SK-N-SH (cell line): Measurements from ENCODE around the gene VSIG2. TPM values are rescaled to one million over a fixed set of nuclear protein-coding genes. Genes with fewer than 3 reads are reported as not detected.
A peak's percentile ranks its signal among the peaks of the same experiment; 100 is the strongest.

Experiments
- CTCF ChIA-PET: fragments of 300-600, 350-600 bp; formaldehyde crosslinking; extraction: SDS; loops from one replicate; lab custom pipeline; 2021; lab: Yijun Ruan, JAX
- POLR2A ChIA-PET: fragments of 350-600 bp; sonication (Branson Sonifier 250); formaldehyde crosslinking; extraction: SDS; loops from one replicate; lab custom pipeline; 2020; ENCODE audit warnings: antibody characterized with exemption, inconsistent platforms; lab: Yijun Ruan, JAX
- DNase-seq: peaks from one replicate; pipeline ENCODE4 v3.0.0; 2012
- H2AFZ ChIP-seq: fragments of 200-600 bp; sonication (generic); 2 replicates; pipeline ENCODE4 v1.8.1; 2016; ENCODE audit warnings: antibody characterized with exemption, mild to moderate bottlenecking, low read depth
- H3F3A ChIP-seq: fragments of 200-600 bp; sonication (generic); replicated peaks from 2 replicates; pipeline ENCODE3; 2016; ENCODE audit warnings: antibody characterized with exemption, mild to moderate bottlenecking; ENCODE audit not compliant: insufficient read depth
- H3K27ac ChIP-seq, 2 experiments: fragments of 200-500 bp in 1 of 2; fragments of 200-600 bp in 1 of 2; sonication (Bioruptor generic) in 1 of 2; sonication (generic), shearing (Covaris generic) in 1 of 2; 2 replicates each; pipeline versions ENCODE4 v1.5.1 to v1.6.1; 2014 to 2016; ENCODE audit warnings: low read depth in 2 of 2, inconsistent platforms in 1 of 2, low read length in 1 of 2, mild to moderate bottlenecking in 1 of 2, mixed read lengths in 1 of 2
- H3K27me3 ChIP-seq: fragments of 200-600 bp; sonication (generic), shearing (Covaris generic); 2 replicates; pipeline ENCODE4 v1.6.1; 2016; ENCODE audit warnings: mixed run types; ENCODE audit not compliant: insufficient read depth
- H3K36me3 ChIP-seq, 2 experiments: fragments of 200-500 bp in 1 of 2; fragments of 200-600 bp in 1 of 2; sonication (Bioruptor generic) in 1 of 2; sonication (generic) in 1 of 2; replicated peaks in 1 of 2; 2 replicates each; pipeline versions ENCODE3 to v1.5.1; 2014 to 2016; ENCODE audit warnings: low read length in 1 of 2, mild to moderate bottlenecking in 1 of 2; ENCODE audit not compliant: insufficient read depth in 2 of 2, control insufficient read depth in 1 of 2
- H3K4me1 ChIP-seq, 2 experiments: fragments of 200-500 bp in 1 of 2; fragments of 200-600 bp in 1 of 2; sonication (Bioruptor generic) in 1 of 2; sonication (generic), shearing (Covaris generic) in 1 of 2; 2 replicates each; pipeline versions ENCODE4 v1.5.1 to v1.6.1; 2014 to 2016; ENCODE audit warnings: low read depth in 1 of 2, low read length in 1 of 2, mixed run types in 1 of 2; ENCODE audit not compliant: insufficient read depth in 2 of 2, control insufficient read depth in 1 of 2
- H3K4me2 ChIP-seq: fragments of 200-600 bp; sonication (generic), shearing (Covaris generic); 2 replicates; pipeline ENCODE4 v1.6.1; 2017; ENCODE audit warnings: mixed run types
- H3K4me3 ChIP-seq, 2 experiments: fragments of 200-500 bp in 1 of 2; fragments of 200-600 bp in 1 of 2; sonication (Bioruptor generic) in 1 of 2; sonication (generic), shearing (Covaris generic) in 1 of 2; 2 replicates each; pipeline versions ENCODE4 v1.5.1 to v1.8.1; 2014 to 2016; ENCODE audit warnings: low read depth in 2 of 2, inconsistent platforms in 1 of 2, low read length in 1 of 2, mild to moderate bottlenecking in 1 of 2, mixed read lengths in 1 of 2, moderate library complexity in 1 of 2
- H3K79me2 ChIP-seq: fragments of 200-600 bp; sonication (generic); 2 replicates; pipeline ENCODE4 v1.8.1; 2017; ENCODE audit warnings: mild to moderate bottlenecking; ENCODE audit not compliant: insufficient read depth
- H3K9ac ChIP-seq: fragments of 200-600 bp; sonication (generic); 2 replicates; pipeline ENCODE4 v1.6.1; 2017; ENCODE audit warnings: mixed run types
- H3K9me2 ChIP-seq: fragments of 200-600 bp; sonication (generic); 2 replicates; pipeline ENCODE4 v1.6.1; 2017; ENCODE audit warnings: mixed run types
- H3K9me3 ChIP-seq: fragments of 200-600 bp; sonication (generic); 2 replicates; pipeline ENCODE4 v1.6.1; 2017; ENCODE audit warnings: mixed run types, mild to moderate bottlenecking, moderate library complexity
- H4K20me1 ChIP-seq: fragments of 200-600 bp; sonication (generic); 2 replicates; pipeline ENCODE4 v1.6.1; 2017; ENCODE audit warnings: mild to moderate bottlenecking, mixed run types; ENCODE audit not compliant: insufficient read depth
- CHD2 ChIP-seq: fragments of 150-350 bp; IDR thresholded peaks from 2 replicates; pipeline ENCODE4 v1.6.1; 2018; ENCODE audit warnings: low read length; ENCODE audit not compliant: partially characterized antibody
- EZH2phosphoT487 ChIP-seq: fragments of 200-600 bp; sonication (generic); IDR thresholded peaks from 2 replicates; pipeline ENCODE4 v1.6.1; 2017; ENCODE audit warnings: low read depth, mixed run types, mild to moderate bottlenecking, antibody characterized with exemption, moderate library complexity, borderline replicate concordance
- FOSL2 ChIP-seq: IDR thresholded peaks from 2 replicates; pipeline ENCODE4 v1.4.0; 2012; ENCODE audit warnings: low read depth, mild to moderate bottlenecking, moderate library complexity, borderline replicate concordance
- FOXJ3 ChIP-seq: sonication (generic); formaldehyde crosslinking; IDR thresholded peaks from 2 replicates; pipeline ENCODE4 v1.5.1; 2020; ENCODE audit warnings: mild to moderate bottlenecking, missing genetic modification reagents
- FOXM1 ChIP-seq: IDR thresholded peaks from 2 replicates; pipeline ENCODE4 v1.4.0; 2012; ENCODE audit warnings: low read depth, mild to moderate bottlenecking
- IRF3 ChIP-seq: fragments of 150-350 bp; IDR thresholded peaks from 2 replicates; pipeline ENCODE4 v1.6.1; 2016; ENCODE audit warnings: mild to moderate bottlenecking, low read depth, low read length
- JUND ChIP-seq: IDR thresholded peaks from 2 replicates; pipeline ENCODE4 v1.4.0; 2012
- MXI1 ChIP-seq: IDR thresholded peaks from 2 replicates; pipeline ENCODE4 v1.6.1; 2012; ENCODE audit warnings: mild to moderate bottlenecking, low read depth, low read length, improper control_type of control experiment
- RAD21 ChIP-seq: IDR thresholded peaks from 2 replicates; pipeline ENCODE4 v1.6.1; 2012; ENCODE audit warnings: mild to moderate bottlenecking, low read length
- RXRA ChIP-seq: IDR thresholded peaks from 2 replicates; pipeline ENCODE4 v1.4.0; 2012; ENCODE audit warnings: low read depth, mild to moderate bottlenecking, borderline replicate concordance
- SMC3 ChIP-seq: IDR thresholded peaks from 2 replicates; pipeline ENCODE4 v1.6.1; 2012; ENCODE audit warnings: low read depth, low read length, improper control_type of control experiment
- TEAD4 ChIP-seq: IDR thresholded peaks from 2 replicates; pipeline ENCODE4 v1.4.0; 2012; ENCODE audit warnings: mild to moderate bottlenecking, borderline replicate concordance; ENCODE audit not compliant: insufficient read depth
- WGBS: methylation state at CpG from one replicate; pipeline ENCODE4 v1.1.6; 2017; ENCODE audit warnings: low lambda C conversion rate; 5-methylcytosine and 5-hydroxymethylcytosine counted together
- polyA plus RNA-seq, 3 experiments: library from polyadenylated mRNA; depleted of rRNA; stranded (reverse); fragments of >200 nt; gene quantifications; 2 replicates each; pipeline ENCODE4 v1.2.3, GENCODE V29; 2012
- TF ChIP-seq, protein P1 (sequence below): fragments of 150-350 bp; IDR thresholded peaks from 2 replicates; pipeline ENCODE4 v1.6.1; 2017; ENCODE audit warnings: antibody characterized with exemption, low read length, low read depth, borderline replicate concordance
- TF ChIP-seq, protein P2 (sequence below): IDR thresholded peaks from 2 replicates; pipeline ENCODE4 v1.4.0; 2012; ENCODE audit warnings: low read depth, borderline replicate concordance
- TF ChIP-seq, protein P3 (sequence below): fragments of 200-600 bp; sonication (generic); IDR thresholded peaks from 2 replicates; pipeline ENCODE4 v1.6.1; 2017; ENCODE audit warnings: antibody characterized with exemption, mild to moderate bottlenecking, moderate library complexity
- TF ChIP-seq, protein P4 (sequence below): IDR thresholded peaks from 2 replicates; pipeline ENCODE4 v1.6.1; 2012; ENCODE audit warnings: mild to moderate bottlenecking, low read depth, low read length, moderate library complexity

Gene VSIG2
- polyA plus RNA-seq, 1 of the 3 experiments (the other 2 are of a cell fraction), result not detected

DNA sequence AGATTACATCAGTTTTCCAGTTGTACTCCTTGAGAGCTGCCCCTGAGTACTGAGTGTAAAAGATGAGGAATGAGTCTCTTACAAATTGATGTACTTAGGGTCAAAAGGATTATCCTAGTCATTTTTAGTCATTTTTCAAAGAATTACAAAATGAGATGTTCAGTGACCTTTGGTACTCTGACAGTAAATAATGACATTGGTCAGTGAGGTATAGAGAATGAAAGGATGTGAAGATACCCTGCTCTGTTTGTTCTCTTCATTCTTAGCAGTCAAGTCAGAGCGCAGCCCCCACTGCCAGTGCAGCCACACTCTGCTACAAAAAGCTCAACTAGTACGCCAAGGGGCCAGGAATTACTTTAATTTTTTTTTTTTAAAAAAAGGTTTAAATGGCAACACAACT is 14.1 kb upstream of the VSIG2 start:
- Histone ChIP-seq H3K27ac (no peak overlapping the region), H3K79me2 (peaks cover 4% of the 10 kb centered on the region; the same call in 1 of the 2 replicates), H2AFZ (no peak overlapping the region), H4K20me1 (peaks cover 5% of the 10 kb centered on the region; the same call in 1 of the 2 replicates), H3K4me2 (no peak overlapping the region), H3K9ac (no peak overlapping the region), H3F3A (peaks cover 21% of the 10 kb centered on the region), H3K27me3 (no peaks in the 10 kb centered on the region), H3K9me3 (no peaks in the 10 kb centered on the region), H3K9me2 (no peaks in the 10 kb centered on the region), H3K4me1 (peaks cover 7 to 13% of the 10 kb centered on the region in 2 experiments; a peak in 2 of 4 replicates), H3K4me3 (no peak overlapping the region), H3K36me3 (peaks cover 38 to 51% of the 10 kb centered on the region in 2 experiments)
- WGBS, result 91% methylated on average over 2 of the region's 2 CpGs
- no peak for DNase-seq
- POLR2A ChIA-PET, result interaction anchor here (0.6 kb wide), 1 partner anchor 35 kb away, joined by 5 read pairs; no protein-coding TSS in a partner anchor
- CTCF ChIA-PET, result interaction anchor here (0.6 to 8.0 kb wide), 8 partner anchors 9 to 214 kb away, joined by 3 to 62 read pairs (median 7); no protein-coding TSS in a partner anchor
- TF ChIP-seq MXI1 (no peak), JUND (no peak), TEAD4 (no peak)
- TF ChIP-seq, protein P1, sequence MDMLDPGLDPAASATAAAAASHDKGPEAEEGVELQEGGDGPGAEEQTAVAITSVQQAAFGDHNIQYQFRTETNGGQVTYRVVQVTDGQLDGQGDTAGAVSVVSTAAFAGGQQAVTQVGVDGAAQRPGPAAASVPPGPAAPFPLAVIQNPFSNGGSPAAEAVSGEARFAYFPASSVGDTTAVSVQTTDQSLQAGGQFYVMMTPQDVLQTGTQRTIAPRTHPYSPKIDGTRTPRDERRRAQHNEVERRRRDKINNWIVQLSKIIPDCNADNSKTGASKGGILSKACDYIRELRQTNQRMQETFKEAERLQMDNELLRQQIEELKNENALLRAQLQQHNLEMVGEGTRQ, result no peak

DNA sequence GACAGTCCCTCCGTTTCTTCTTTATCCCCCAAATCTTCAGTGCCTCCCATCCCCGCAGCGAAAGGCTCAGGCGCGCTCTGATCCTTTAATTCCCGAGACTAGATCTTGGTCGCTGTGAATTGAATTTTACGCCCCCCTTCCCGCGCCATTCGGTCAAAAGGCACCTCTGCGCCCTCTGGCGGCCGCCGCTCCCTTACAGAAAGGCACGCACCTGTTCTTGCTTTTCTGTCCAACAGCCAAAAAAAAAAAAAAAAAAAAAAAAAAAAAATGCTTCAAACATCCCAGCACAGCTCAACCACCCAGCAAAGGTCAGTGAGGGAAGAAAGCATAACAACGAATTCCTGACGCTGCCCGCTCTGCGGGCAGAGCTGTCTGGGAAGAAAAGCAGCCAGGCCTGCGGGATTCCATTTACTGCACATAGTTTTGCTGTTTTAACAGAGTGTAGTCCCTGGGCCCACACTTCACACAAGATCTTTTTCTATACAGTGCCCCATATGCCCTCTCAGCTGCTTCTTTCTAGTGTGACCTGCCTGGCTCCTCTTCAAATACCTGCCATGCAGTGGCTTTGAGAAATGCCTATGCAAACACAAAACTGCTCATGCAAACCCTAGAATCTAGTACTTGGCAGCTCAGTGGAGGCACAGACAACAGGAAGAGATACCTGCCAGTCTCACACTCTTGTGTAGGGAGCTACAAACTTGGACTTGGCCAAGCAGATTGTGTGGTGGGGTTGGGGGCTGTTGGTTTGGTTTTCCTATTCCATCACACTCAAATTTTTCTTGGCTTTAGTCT is 11.3 kb upstream of the VSIG2 start:
- Histone ChIP-seq H3K9me2 (no peaks in the 10 kb centered on the region), H3K27me3 (no peaks in the 10 kb centered on the region), H3K4me3 (peak overlapping the region; percentile 43), H3K9ac (no peak overlapping the region), H3K79me2 (peaks cover 4% of the 10 kb centered on the region; the same call in 1 of the 2 replicates), H3K27ac (no peak overlapping the region), H4K20me1 (peaks cover 5% of the 10 kb centered on the region; the same call in 1 of the 2 replicates), H3K4me2 (peak overlapping the region; percentile 72), H3K36me3 (peaks cover 28 to 36% of the 10 kb centered on the region in 2 experiments), H2AFZ (no peak overlapping the region), H3F3A (peaks cover 7% of the 10 kb centered on the region), H3K9me3 (no peaks in the 10 kb centered on the region), H3K4me1 (peaks cover 0 to 13% of the 10 kb centered on the region in 2 experiments; a peak in 2 of 4 replicates)
- 12% methylated on average over 21 of the region's 21 CpGs for WGBS
- CTCF ChIA-PET, result interaction anchor here (0.6 to 8.0 kb wide), 36 partner anchors 11 to 136 kb away, joined by 3 to 62 read pairs (median 5); partner anchors contain the start of genes MSANTD2, NRGN, ROBO3 and VSIG2
- peak; percentile 81 for DNase-seq
- POLR2A ChIA-PET, result interaction anchor here (0.6 to 0.8 kb wide), 2 partner anchors 9 to 36 kb away, joined by 3 read pairs; no protein-coding TSS in a partner anchor
- TF ChIP-seq, protein P2, sequence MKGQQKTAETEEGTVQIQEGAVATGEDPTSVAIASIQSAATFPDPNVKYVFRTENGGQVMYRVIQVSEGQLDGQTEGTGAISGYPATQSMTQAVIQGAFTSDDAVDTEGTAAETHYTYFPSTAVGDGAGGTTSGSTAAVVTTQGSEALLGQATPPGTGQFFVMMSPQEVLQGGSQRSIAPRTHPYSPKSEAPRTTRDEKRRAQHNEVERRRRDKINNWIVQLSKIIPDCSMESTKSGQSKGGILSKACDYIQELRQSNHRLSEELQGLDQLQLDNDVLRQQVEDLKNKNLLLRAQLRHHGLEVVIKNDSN, result no peak
- TF ChIP-seq FOSL2 (no peak), SMC3 (peak; percentile 79), MXI1 (peak; percentile 38; the same call in 1 of the 2 replicates), IRF3 (no peak), EZH2phosphoT487 (no peak), FOXM1 (no peak), RAD21 (peak; percentile 68), FOXJ3 (CRISPR knock-in tag) (no peak), RXRA (no peak), CHD2 (peak; percentile 30)
- TF ChIP-seq, protein P3, sequence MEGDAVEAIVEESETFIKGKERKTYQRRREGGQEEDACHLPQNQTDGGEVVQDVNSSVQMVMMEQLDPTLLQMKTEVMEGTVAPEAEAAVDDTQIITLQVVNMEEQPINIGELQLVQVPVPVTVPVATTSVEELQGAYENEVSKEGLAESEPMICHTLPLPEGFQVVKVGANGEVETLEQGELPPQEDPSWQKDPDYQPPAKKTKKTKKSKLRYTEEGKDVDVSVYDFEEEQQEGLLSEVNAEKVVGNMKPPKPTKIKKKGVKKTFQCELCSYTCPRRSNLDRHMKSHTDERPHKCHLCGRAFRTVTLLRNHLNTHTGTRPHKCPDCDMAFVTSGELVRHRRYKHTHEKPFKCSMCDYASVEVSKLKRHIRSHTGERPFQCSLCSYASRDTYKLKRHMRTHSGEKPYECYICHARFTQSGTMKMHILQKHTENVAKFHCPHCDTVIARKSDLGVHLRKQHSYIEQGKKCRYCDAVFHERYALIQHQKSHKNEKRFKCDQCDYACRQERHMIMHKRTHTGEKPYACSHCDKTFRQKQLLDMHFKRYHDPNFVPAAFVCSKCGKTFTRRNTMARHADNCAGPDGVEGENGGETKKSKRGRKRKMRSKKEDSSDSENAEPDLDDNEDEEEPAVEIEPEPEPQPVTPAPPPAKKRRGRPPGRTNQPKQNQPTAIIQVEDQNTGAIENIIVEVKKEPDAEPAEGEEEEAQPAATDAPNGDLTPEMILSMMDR, result peak; percentile 77
- TF ChIP-seq, protein P4, sequence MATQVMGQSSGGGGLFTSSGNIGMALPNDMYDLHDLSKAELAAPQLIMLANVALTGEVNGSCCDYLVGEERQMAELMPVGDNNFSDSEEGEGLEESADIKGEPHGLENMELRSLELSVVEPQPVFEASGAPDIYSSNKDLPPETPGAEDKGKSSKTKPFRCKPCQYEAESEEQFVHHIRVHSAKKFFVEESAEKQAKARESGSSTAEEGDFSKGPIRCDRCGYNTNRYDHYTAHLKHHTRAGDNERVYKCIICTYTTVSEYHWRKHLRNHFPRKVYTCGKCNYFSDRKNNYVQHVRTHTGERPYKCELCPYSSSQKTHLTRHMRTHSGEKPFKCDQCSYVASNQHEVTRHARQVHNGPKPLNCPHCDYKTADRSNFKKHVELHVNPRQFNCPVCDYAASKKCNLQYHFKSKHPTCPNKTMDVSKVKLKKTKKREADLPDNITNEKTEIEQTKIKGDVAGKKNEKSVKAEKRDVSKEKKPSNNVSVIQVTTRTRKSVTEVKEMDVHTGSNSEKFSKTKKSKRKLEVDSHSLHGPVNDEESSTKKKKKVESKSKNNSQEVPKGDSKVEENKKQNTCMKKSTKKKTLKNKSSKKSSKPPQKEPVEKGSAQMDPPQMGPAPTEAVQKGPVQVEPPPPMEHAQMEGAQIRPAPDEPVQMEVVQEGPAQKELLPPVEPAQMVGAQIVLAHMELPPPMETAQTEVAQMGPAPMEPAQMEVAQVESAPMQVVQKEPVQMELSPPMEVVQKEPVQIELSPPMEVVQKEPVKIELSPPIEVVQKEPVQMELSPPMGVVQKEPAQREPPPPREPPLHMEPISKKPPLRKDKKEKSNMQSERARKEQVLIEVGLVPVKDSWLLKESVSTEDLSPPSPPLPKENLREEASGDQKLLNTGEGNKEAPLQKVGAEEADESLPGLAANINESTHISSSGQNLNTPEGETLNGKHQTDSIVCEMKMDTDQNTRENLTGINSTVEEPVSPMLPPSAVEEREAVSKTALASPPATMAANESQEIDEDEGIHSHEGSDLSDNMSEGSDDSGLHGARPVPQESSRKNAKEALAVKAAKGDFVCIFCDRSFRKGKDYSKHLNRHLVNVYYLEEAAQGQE, result no peak
